DOHH2 (cell line): ENCODE measurements around the gene FMNL2.

ENCODE experiments used
- H3F3A ChIP-seq: fragments of 200-600 bp; sonication (generic), shearing (Covaris generic); 2 replicates; pipeline ENCODE4 v1.6.0; 2016; ENCODE audit warnings: antibody characterized with exemption, mild to moderate bottlenecking; ENCODE audit not compliant: control insufficient read depth, insufficient read depth
- H3K27ac ChIP-seq: fragments of 200-600 bp; sonication (generic); 2 replicates; pipeline ENCODE4 v1.5.1; 2014; ENCODE audit warnings: low read depth, mild to moderate bottlenecking, low read length, moderate library complexity
- H3K27me3 ChIP-seq: fragments of 200-600 bp; sonication (generic); 2 replicates; pipeline ENCODE4 v1.6.1; 2014; ENCODE audit warnings: mild to moderate bottlenecking, low read length, mixed read lengths; ENCODE audit not compliant: control insufficient read depth
- H3K36me3 ChIP-seq: fragments of 200-600 bp; sonication (generic); 2 replicates; pipeline ENCODE4 v1.6.1; 2014; ENCODE audit warnings: mild to moderate bottlenecking, low read length, moderate library complexity, mixed read lengths; ENCODE audit not compliant: control insufficient read depth
- H3K4me1 ChIP-seq: fragments of 200-600 bp; sonication (generic); 2 replicates; pipeline ENCODE4 v1.6.1; 2014; ENCODE audit warnings: mild to moderate bottlenecking, low read length, mixed read lengths; ENCODE audit not compliant: control insufficient read depth
- H3K4me2 ChIP-seq: fragments of 200-600 bp; sonication (generic); 2 replicates; pipeline ENCODE4 v1.6.0; 2014; ENCODE audit warnings: mild to moderate bottlenecking, low read length, moderate library complexity
- H3K4me3 ChIP-seq: fragments of 200-600 bp; sonication (generic); 2 replicates; pipeline ENCODE4 v1.5.1; 2014; ENCODE audit warnings: mild to moderate bottlenecking, low read length, mixed read lengths
- H3K79me2 ChIP-seq: fragments of 200-600 bp; sonication (generic); 2 replicates; pipeline ENCODE4 v1.6.1; 2014; ENCODE audit warnings: mild to moderate bottlenecking, low read length, mixed read lengths; ENCODE audit not compliant: control insufficient read depth
- H3K9me2 ChIP-seq: fragments of 200-600 bp; sonication (generic); replicated peaks from 2 replicates; pipeline ENCODE4 v1.6.1; 2014; ENCODE audit warnings: mild to moderate bottlenecking, low read length, mixed read lengths; ENCODE audit not compliant: control insufficient read depth
- H3K9me3 ChIP-seq: fragments of 200-600 bp; sonication (generic); 2 replicates; pipeline ENCODE4 v1.6.1; 2014; ENCODE audit warnings: antibody characterized with exemption, low read length, mixed read lengths; ENCODE audit not compliant: control insufficient read depth, insufficient read depth
- H4K20me1 ChIP-seq: fragments of 200-600 bp; sonication (generic); 2 replicates; pipeline ENCODE4 v1.6.0; 2014; ENCODE audit warnings: low read depth, mild to moderate bottlenecking, antibody characterized with exemption, low read length, moderate library complexity; ENCODE audit not compliant: control insufficient read depth, insufficient read depth
- CTCF ChIP-seq: fragments of 200-600 bp; sonication (generic); IDR thresholded peaks from one replicate; pipeline ENCODE4 v1.5.1; 2014; ENCODE audit warnings: antibody characterized with exemption, mild to moderate bottlenecking, low read depth, low read length; ENCODE audit not compliant: poor library complexity, severe bottlenecking
- EZH2phosphoT487 ChIP-seq: fragments of 200-600 bp; sonication (generic); IDR thresholded peaks from 2 replicates; pipeline ENCODE4 v1.6.1; 2017; ENCODE audit warnings: borderline replicate concordance, mild to moderate bottlenecking, antibody characterized with exemption, low read length, moderate library complexity, mixed read lengths

FMNL2 gene

GRCh38 chr2:152389483-152389882 lies 54.5 kb downstream of the FMNL2 start:
- Histone ChIP-seq H3K9me2 (no peaks in the 10 kb centered on the region), H3K79me2 (no peaks in the 10 kb centered on the region), H3F3A (no peaks in the 10 kb centered on the region), H4K20me1 (no peaks in the 10 kb centered on the region), H3K4me3 (no peak overlapping the region), H3K4me1 (no peaks in the 10 kb centered on the region), H3K36me3 (no peaks in the 10 kb centered on the region), H3K9me3 (no peaks in the 10 kb centered on the region), H3K4me2 (no peak overlapping the region), H3K27me3 (no peaks in the 10 kb centered on the region), H3K27ac (no peak overlapping the region)
- TF ChIP-seq CTCF (no peak), EZH2phosphoT487 (no peak)

- TF ChIP-seq EZH2phosphoT487 (no peak), CTCF (no peak)
- no peaks in the 10 kb centered on the region for H3K27me3 ChIP-seq
- no peaks in the 10 kb centered on the region for H3K9me3 ChIP-seq
- no peak overlapping the region for H3K4me3 ChIP-seq
- no peaks in the 10 kb centered on the region for H3K9me2 ChIP-seq
- no peaks in the 10 kb centered on the region for H3K79me2 ChIP-seq
- no peaks in the 10 kb centered on the region for H3K4me1 ChIP-seq
- H3K27ac ChIP-seq: no peak overlapping the region
- H3F3A ChIP-seq: no peaks in the 10 kb centered on the region
- no peaks in the 10 kb centered on the region for H3K36me3 ChIP-seq
- no peak overlapping the region for H3K4me2 ChIP-seq
- no peaks in the 10 kb centered on the region for H4K20me1 ChIP-seq
Observed at GRCh38 chr2:152390837-152391236, 55.9 kb downstream of the FMNL2 start.

GRCh38 chr2:152391318-152391717 lies 56.3 kb downstream of the FMNL2 start:
- Histone ChIP-seq H3F3A (no peaks in the 10 kb centered on the region), H4K20me1 (no peaks in the 10 kb centered on the region), H3K9me2 (no peaks in the 10 kb centered on the region), H3K79me2 (no peaks in the 10 kb centered on the region), H3K4me1 (no peaks in the 10 kb centered on the region), H3K27ac (no peak overlapping the region), H3K4me3 (no peak overlapping the region), H3K9me3 (no peaks in the 10 kb centered on the region), H3K36me3 (no peaks in the 10 kb centered on the region), H3K4me2 (no peak overlapping the region), H3K27me3 (no peaks in the 10 kb centered on the region)
- no peak for TF ChIP-seq EZH2phosphoT487
- no peak for TF ChIP-seq CTCF

- no peaks in the 10 kb centered on the region for H3K36me3 ChIP-seq
- no peaks in the 10 kb centered on the region for H3F3A ChIP-seq
- no peaks in the 10 kb centered on the region for H3K9me2 ChIP-seq
- no peak for TF ChIP-seq CTCF
- TF ChIP-seq EZH2phosphoT487: no peak
- no peak overlapping the region for H3K4me3 ChIP-seq
- no peaks in the 10 kb centered on the region for H3K27me3 ChIP-seq
- no peak overlapping the region for H3K27ac ChIP-seq
- H3K9me3 ChIP-seq: no peaks in the 10 kb centered on the region
- H4K20me1 ChIP-seq: no peaks in the 10 kb centered on the region
- no peaks in the 10 kb centered on the region for H3K79me2 ChIP-seq
- H3K4me1 ChIP-seq: no peaks in the 10 kb centered on the region
- H3K4me2 ChIP-seq: no peak overlapping the region
Observed at GRCh38 chr2:152393377-152393776, 58.4 kb downstream of the FMNL2 start.
